ENCODE data around the gene PTPRCAP.
A peak's percentile ranks its signal among the peaks of the same experiment; 100 is the strongest.
"Not testable (repeated sequence)": the region's sequence is repeated elsewhere in the genome, so short reads cannot be mapped to it uniquely, and the experiment has no call there.

PTPRCAP gene

GRCh38 chr11:67408437-67409200, 28.9 kb downstream of the PTPRCAP start:
- DNase-seq: no peak

DNA sequence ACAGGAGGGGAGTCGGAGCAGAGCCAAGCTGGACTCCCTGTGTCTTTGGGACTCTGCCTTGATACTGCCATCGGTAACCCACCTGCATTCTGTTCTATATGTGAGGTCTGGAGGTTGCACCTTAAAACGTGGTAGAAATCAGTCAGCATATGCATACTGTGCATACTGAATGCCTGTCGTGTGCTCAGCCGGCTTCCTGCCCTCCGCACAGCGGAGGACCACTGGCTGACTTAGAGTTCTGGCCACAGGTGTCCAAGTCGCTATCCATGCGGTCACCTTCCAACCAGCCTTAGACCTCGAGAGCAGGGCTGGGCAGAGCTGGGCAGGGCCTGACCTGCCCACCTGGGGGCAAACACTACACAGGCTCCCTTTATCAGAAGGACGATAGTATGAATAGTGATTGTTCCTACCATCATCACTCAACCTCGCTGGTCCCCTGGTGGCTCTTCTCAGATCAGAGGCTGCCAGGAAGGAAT, 29.8 kb downstream of the PTPRCAP start:
- no peak for DNase-seq

- DNase-seq: peak; percentile 31
Observed at GRCh38 chr11:67406969-67407687, 30.4 kb downstream of the PTPRCAP start.

- DNase-seq: no peak
Observed at GRCh38 chr11:67406420-67406968, 31.0 kb downstream of the PTPRCAP start.

- no peak for DNase-seq
Observed at GRCh38 chr11:67405688-67406339, 31.7 kb downstream of the PTPRCAP start.

DNA sequence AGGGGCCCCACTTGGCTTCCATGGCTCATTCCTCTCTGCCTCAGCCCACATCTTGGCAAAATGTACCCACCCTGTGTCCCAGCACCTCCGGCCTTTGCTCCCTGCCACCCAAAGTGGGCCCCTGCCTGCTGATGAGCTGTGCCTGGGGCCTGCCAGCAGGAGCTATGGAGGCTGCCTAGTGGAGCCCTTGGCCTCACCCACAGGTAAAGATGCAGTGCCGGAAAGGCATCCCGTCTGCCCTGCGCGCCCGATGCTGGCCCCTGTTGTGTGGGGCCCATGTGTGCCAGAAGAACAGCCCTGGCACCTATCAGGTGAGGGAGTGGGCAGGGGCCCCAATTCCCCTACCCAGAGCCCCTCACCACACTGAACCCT, 32.3 kb downstream of the PTPRCAP start:
- peak; percentile 39 for DNase-seq

GRCh38 chr11:67404515-67405195, 32.8 kb downstream of the PTPRCAP start:
- DNase-seq: peak; percentile 60

- DNase-seq: not testable (repeated sequence)
Observed at GRCh38 chr11:67403085-67403484, 34.4 kb downstream of the PTPRCAP start.

GRCh38 chr11:67402192-67402839, 35.2 kb downstream of the PTPRCAP start:
- not testable (repeated sequence) for DNase-seq

DNA sequence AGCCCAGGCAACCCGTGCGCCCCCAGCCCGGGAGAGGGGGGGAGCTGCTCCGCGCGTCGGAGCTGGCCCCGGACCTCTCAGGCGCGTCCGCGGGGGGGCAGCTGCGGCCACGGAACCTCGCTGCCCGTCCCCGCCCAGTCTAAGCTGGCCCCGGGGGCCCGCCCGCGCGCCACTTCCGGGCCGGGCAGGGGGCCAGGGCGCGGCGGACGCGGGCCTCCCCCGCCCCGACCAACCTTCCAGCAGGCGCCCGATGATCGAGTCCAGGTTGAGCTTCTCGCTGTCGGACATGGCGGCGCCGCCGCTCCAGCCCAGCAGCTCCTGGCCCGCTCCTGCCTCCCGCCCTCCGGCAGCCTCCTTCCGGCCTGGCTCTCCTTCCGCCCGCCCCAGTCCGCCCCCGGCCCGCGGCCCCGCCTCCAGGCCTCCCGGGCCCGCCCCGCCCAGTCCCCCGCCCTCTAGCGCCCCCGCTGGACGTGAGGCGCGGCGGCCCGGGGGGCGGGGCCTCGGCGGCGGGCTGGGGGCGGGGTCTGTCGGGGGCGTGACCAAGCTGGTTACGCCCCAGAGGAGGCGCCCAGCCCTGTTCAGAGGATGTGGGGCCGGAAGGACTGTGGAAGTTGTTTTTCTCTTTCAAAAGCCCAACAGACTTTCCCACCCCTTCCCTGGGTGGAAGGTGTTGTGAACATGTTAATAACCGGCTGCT, 35.8 kb downstream of the PTPRCAP start, which contains the start of gene PPP1CA:
Gene PPP1CA, minus strand, starts transcription at position 364 of the 697 bp plus-strand sequence. Its CDS starts 76 bp downstream, at position 288.
- DNase-seq: peak; percentile 89

DNA sequence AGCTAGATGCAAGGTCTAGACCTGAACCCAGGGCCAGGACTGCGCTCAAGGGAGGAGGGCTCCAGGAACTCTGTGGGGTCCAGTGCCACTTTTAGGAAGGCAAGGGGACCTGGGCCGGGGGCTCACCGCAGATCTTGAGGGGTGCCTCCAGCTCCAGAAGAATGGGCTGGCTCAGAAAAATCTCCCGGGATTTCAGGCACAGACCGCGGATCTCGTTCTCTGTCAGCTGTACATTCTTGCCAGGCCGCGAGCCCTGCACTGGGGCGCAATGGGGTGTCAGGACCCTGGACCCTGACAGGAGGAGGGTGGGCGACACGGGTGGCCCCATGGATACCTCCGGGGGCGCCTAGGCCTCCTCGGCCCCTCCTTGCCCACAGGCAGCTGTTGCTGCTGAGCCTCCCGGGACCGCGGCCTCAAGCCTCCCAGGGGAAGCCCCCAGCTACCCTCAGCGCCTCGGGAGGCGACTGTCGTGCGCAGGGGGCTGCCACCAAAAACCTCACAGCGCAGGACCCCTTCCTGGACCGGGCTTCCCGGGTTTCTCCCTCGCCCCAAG, 36.5 kb downstream of the PTPRCAP start:
- DNase-seq: no peak

DNA sequence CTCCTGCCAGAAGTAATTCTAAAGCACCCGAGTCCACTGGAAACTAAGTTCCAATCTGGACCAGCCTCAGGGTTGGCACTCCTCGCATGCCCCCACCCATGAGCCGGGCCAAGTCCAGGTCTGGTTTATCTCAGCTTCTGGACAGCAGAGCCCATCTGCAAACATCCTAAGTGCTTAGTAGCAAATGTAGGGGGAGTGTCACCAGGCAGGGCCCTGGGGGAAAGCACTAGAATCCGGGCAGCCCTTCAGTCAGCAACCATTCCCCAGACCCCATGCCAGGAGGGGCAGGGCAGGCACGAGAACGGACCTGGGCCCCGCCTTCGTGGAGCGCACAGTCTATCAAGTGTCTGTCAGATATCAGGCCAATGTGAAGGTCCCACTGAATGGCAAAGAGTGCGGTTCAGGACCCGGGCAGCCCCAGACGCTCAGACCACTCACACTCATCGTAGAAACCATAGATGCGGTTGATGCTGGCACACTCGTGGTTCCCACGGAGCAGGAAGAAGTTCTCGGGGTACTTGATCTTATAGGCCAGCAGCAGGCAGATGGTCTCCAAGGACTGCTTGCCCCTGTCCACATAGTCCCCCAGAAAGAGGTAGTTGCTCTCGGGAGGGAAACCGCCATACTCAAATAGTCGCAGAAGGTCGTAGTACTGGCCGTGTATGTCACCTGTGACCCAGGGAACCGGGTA, 37.1 kb downstream of the PTPRCAP start:
- peak; percentile 30 for DNase-seq

GRCh38 chr11:67398661-67399563, 38.6 kb downstream of the PTPRCAP start:
- no peak for DNase-seq

- no peak for DNase-seq
Observed at GRCh38 chr11:67397986-67398660, 39.4 kb downstream of the PTPRCAP start.

GRCh38 chr11:67397536-67397935, 39.9 kb downstream of the PTPRCAP start:
- no peak for DNase-seq

DNA sequence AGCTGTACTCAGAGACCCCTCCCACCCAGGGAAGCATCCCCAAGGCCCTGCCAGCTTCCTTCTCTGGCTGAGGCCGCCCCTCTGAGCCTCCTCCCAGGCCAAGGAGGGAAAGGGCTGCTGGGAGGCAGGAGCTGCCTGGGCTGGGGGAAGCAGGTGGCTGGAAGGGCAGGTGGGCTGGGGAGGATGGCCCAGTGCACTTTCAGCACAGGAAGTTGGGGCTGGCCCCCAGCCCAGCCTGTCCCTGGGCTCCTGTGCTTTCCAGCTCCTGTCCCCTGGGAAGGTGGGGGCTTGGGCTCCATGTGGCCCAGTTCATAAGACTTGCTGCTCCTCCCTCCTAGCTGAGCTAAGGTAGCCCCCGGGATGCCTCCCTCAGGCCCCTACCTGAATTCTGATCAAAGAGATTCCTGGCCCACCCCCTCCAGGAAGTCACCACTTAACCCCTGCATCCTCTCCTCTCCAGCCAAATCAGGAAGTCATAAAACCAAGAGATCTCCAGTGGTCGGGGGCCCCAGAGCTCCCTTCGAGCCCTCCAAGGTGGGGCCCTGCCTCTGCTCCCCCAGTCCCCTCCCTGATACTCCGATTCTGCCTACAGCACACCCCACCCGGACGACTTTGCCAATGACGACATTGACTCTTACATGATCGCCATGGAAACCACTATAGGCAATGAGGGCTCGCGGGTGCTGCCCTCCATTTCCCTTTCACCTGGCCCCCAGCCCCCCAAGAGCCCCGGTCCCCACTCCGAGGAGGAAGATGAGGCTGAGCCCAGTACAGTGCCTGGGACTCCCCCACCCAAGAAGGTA, 40.7 kb downstream of the PTPRCAP start:
- DNase-seq: no peak

GRCh38 chr11:67396259-67396581, 41.3 kb downstream of the PTPRCAP start:
- no peak for DNase-seq

Data from activated naive CD4-positive, alpha-beta T cell treated with Interleukin-2 at 50 U/mL for 16 hours (primary cell).